HG02870 (cell line): ENCODE data around the gene ARSG.
"Not testable (repeated sequence)": the region's sequence is repeated elsewhere in the genome, so short reads cannot be mapped to it uniquely, and the experiment has no call there.

Source experiments
- ATAC-seq: cut with Tn5 transposase; IDR thresholded peaks from one replicate; pipeline ENCODE4 v1.9.1; 2021; ENCODE audit warnings: mild to moderate bottlenecking, moderate library complexity; ENCODE audit not compliant: unreplicated experiment

Gene ARSG

GRCh38 chr17:68302666-68303065 lies 11.4 kb downstream of the ARSG start:
- ATAC-seq, result no peak

- no peak for ATAC-seq
These were observed 13.4 kb downstream of the ARSG start for GRCh38 chr17:68304706-68305105.

GRCh38 chr17:68305142-68305541 lies 13.8 kb downstream of the ARSG start:
- no peak for ATAC-seq

- no peak for ATAC-seq
These were observed 15.5 kb downstream of the ARSG start for GRCh38 chr17:68306819-68307218.

GRCh38 chr17:68307443-68307842 lies 16.1 kb downstream of the ARSG start:
- ATAC-seq, result no peak

GRCh38 chr17:68308486-68308885 lies 17.2 kb downstream of the ARSG start:
- ATAC-seq, result not testable (repeated sequence)

- not testable (repeated sequence) for ATAC-seq
These were observed 17.9 kb downstream of the ARSG start for GRCh38 chr17:68309066-68309670.

- no peak for ATAC-seq
These were observed 18.9 kb downstream of the ARSG start for GRCh38 chr17:68310152-68310551.

- ATAC-seq, result no peak
These were observed 23.7 kb downstream of the ARSG start for GRCh38 chr17:68314916-68315535.

GRCh38 chr17:68315930-68316329 lies 24.6 kb downstream of the ARSG start:
- ATAC-seq, result no peak

GRCh38 chr17:68317458-68317857 lies 26.2 kb downstream of the ARSG start:
- no peak for ATAC-seq

- ATAC-seq, result peak; percentile 47
These were observed 27.1 kb downstream of the ARSG start for GRCh38 chr17:68318103-68318991.

GRCh38 chr17:68319410-68320162 lies 28.3 kb downstream of the ARSG start:
- no peak for ATAC-seq

GRCh38 chr17:68320311-68320865 lies 29.1 kb downstream of the ARSG start:
- no peak for ATAC-seq

GRCh38 chr17:68320943-68321555 lies 29.8 kb downstream of the ARSG start:
- no peak for ATAC-seq

GRCh38 chr17:68321556-68321954 lies 30.3 kb downstream of the ARSG start:
- no peak for ATAC-seq

- no peak for ATAC-seq
These were observed 31.3 kb downstream of the ARSG start for GRCh38 chr17:68322630-68323029.

GRCh38 chr17:68324114-68324513 lies 32.8 kb downstream of the ARSG start:
- ATAC-seq, result no peak

GRCh38 chr17:68324654-68325336 lies 33.5 kb downstream of the ARSG start:
- ATAC-seq, result no peak

- ATAC-seq, result no peak
These were observed 34.7 kb downstream of the ARSG start for GRCh38 chr17:68325961-68326360.
